OCI-LY7 (cell line): ENCODE measurements around the gene TTC7B. TPM values are rescaled to one million over a fixed set of nuclear protein-coding genes. Genes with fewer than 3 reads are reported as not detected.

Source experiments
- BruUV-seq: library from RNA; stranded (reverse); fragments of 400-500 nt; replicated peaks from 2 replicates; lab custom pipeline; 2021; lab: Mats Ljungman, UMichigan
- CTCF ChIA-PET: fragments of 300-600 bp; sonication (Branson Sonifier 250); formaldehyde crosslinking; loops from one replicate; lab custom pipeline; 2022; ENCODE audit warnings: antibody characterized with exemption; ENCODE audit not compliant: unreplicated experiment; lab: Charles Lee
- POLR2A ChIA-PET: fragments of 300-600 bp; sonication (Branson Sonifier 250); formaldehyde crosslinking; loops from one replicate; lab custom pipeline; 2022; ENCODE audit warnings: antibody characterized with exemption; lab: Charles Lee
- DNase-seq: peaks from one replicate; pipeline ENCODE4 v3.0.0-alpha.2; 2015; ENCODE audit warnings: low spot score
- H2AFZ ChIP-seq: fragments of 200-600 bp; sonication (generic), shearing (Covaris generic); 2 replicates; pipeline ENCODE4 v1.6.1; 2014; ENCODE audit warnings: mild to moderate bottlenecking, antibody characterized with exemption, low read length, moderate library complexity
- H3K27ac ChIP-seq: fragments of 200-600 bp; sonication (generic); 2 replicates; pipeline ENCODE4 v1.5.1; 2014; ENCODE audit warnings: mixed run types, low read depth, mild to moderate bottlenecking, moderate library complexity, low read length, inconsistent platforms; ENCODE audit not compliant: poor library complexity, severe bottlenecking
- H3K36me3 ChIP-seq: fragments of 200-600 bp; sonication (generic); 2 replicates; pipeline ENCODE4 v1.6.1; 2014; ENCODE audit warnings: mild to moderate bottlenecking, antibody characterized with exemption, low read length, moderate library complexity, mixed read lengths; ENCODE audit not compliant: insufficient read depth
- H3K4me1 ChIP-seq: fragments of 200-600 bp; sonication (generic); 2 replicates; pipeline ENCODE4 v1.5.1; 2014; ENCODE audit warnings: mild to moderate bottlenecking, low read length; ENCODE audit not compliant: insufficient read depth, poor library complexity, severe bottlenecking
- H3K4me2 ChIP-seq: fragments of 200-600 bp; sonication (generic); 2 replicates; pipeline ENCODE4 v1.6.1; 2014; ENCODE audit warnings: mild to moderate bottlenecking, low read length
- H3K4me3 ChIP-seq: fragments of 200-600 bp; sonication (generic); 2 replicates; pipeline ENCODE4 v1.5.1; 2014; ENCODE audit warnings: mild to moderate bottlenecking, low read depth, low read length; ENCODE audit not compliant: poor library complexity, severe bottlenecking
- H3K79me2 ChIP-seq: fragments of 200-600 bp; sonication (generic); 2 replicates; pipeline ENCODE4 v1.6.1; 2016; ENCODE audit warnings: low read depth, mild to moderate bottlenecking, low read length, moderate library complexity, mixed read lengths; ENCODE audit not compliant: insufficient read depth
- H3K9me2 ChIP-seq: fragments of 200-600 bp; sonication (generic); 2 replicates; pipeline ENCODE4 v1.6.1; 2016; ENCODE audit warnings: mild to moderate bottlenecking, low read length, mixed read lengths; ENCODE audit not compliant: insufficient read depth
- H3K9me3 ChIP-seq: fragments of 200-600 bp; sonication (generic); 2 replicates; pipeline ENCODE4 v1.6.1; 2014; ENCODE audit warnings: mild to moderate bottlenecking, mixed run types, low read length, mixed read lengths
- H4K20me1 ChIP-seq: fragments of 200-600 bp; sonication (generic); 2 replicates; pipeline ENCODE4 v1.6.1; 2014; ENCODE audit warnings: mild to moderate bottlenecking, antibody characterized with exemption, low read length, moderate library complexity, mixed read lengths; ENCODE audit not compliant: insufficient read depth
- CTCF ChIP-seq: fragments of 200-600 bp; sonication (generic); conservative IDR thresholded peaks from 2 replicates; pipeline ENCODE4 v1.5.1; 2014; ENCODE audit warnings: mild to moderate bottlenecking, antibody characterized with exemption, low read length, moderate library complexity, mixed read lengths
- EZH2phosphoT487 ChIP-seq: fragments of 200-600 bp; sonication (generic); IDR thresholded peaks from 2 replicates; pipeline ENCODE4 v1.6.1; 2018; ENCODE audit warnings: low read depth, borderline replicate concordance, mild to moderate bottlenecking, mixed run types, antibody characterized with exemption, low read length, moderate library complexity, mixed read lengths
- intact Hi-C: fragments of 100-400 bp; cut with micrococcal nuclease; formaldehyde crosslinking; loops from one replicate; pipeline ENCODE4 v1.10.0; 2022; ENCODE audit not compliant: unreplicated experiment
- total RNA-seq, 2 experiments: library from RNA; depleted of rRNA in 1 of 2; stranded (reverse); fragments of >200 nt in 1 of 2; shearing (Covaris generic) in 1 of 2; gene quantifications; 2 replicates each; pipeline ENCODE4 v1.2.3, GENCODE V29; 2014 to 2022

The TTC7B gene
- total RNA-seq, 2 experiments from 2014 or later = 0.19 to 0.51 TPM

GRCh38 chr14:90767899-90768298 is 48.3 kb downstream of the TTC7B start:
- Histone ChIP-seq H3K27ac (no peak overlapping the region), H3K36me3 (no peaks in the 10 kb centered on the region), H3K79me2 (no peaks in the 10 kb centered on the region), H3K4me3 (no peak overlapping the region), H3K9me2 (no peaks in the 10 kb centered on the region), H3K4me2 (no peak overlapping the region), H3K4me1 (no peaks in the 10 kb centered on the region), H4K20me1 (no peaks in the 10 kb centered on the region), H3K9me3 (peaks cover 6% of the 10 kb centered on the region; the same call in 1 of the 2 replicates), H2AFZ (no peak overlapping the region)
- ChIA-PET POLR2A (interaction anchor here (0.6 to 1.1 kb wide), 5 partner anchors 9 to 830 kb away, joined by 3 read pairs; no protein-coding TSS in a partner anchor), CTCF (no interaction called here)
- BruUV-seq = no TSS peak
- DNase-seq = no peak
- intact Hi-C loops = no loop called here
- TF ChIP-seq EZH2phosphoT487 (no peak), CTCF (no peak)

GRCh38 chr14:90760591-90761316 is 55.5 kb downstream of the TTC7B start:
- TF ChIP-seq CTCF (peak; percentile 79), EZH2phosphoT487 (no peak)
- Histone ChIP-seq H3K36me3 (no peaks in the 10 kb centered on the region), H3K4me2 (no peak overlapping the region), H3K27ac (no peak overlapping the region), H3K79me2 (no peaks in the 10 kb centered on the region), H3K9me2 (no peaks in the 10 kb centered on the region), H3K9me3 (peaks cover 11% of the 10 kb centered on the region; the same call in 1 of the 2 replicates), H4K20me1 (no peaks in the 10 kb centered on the region), H3K4me1 (peaks cover 19% of the 10 kb centered on the region), H3K4me3 (no peak overlapping the region), H2AFZ (no peak overlapping the region)
- intact Hi-C loops = no loop called here
- peak; percentile 15 for DNase-seq
- BruUV-seq = no TSS peak
- ChIA-PET POLR2A (interaction anchor here (1.2 kb wide), 1 partner anchor 361 kb away, joined by 3 read pairs; no protein-coding TSS in a partner anchor), CTCF (no interaction called here)

GRCh38 chr14:90760078-90760444 is 56.2 kb downstream of the TTC7B start:
- H3K4me3 ChIP-seq = no peak overlapping the region
- H3K27ac ChIP-seq = no peak overlapping the region
- intact Hi-C loops = no loop called here
- peaks cover 19% of the 10 kb centered on the region for H3K4me1 ChIP-seq
- BruUV-seq = no TSS peak
- H4K20me1 ChIP-seq = no peaks in the 10 kb centered on the region
- no peaks in the 10 kb centered on the region for H3K79me2 ChIP-seq
- H3K9me2 ChIP-seq = no peaks in the 10 kb centered on the region
- ChIA-PET POLR2A (interaction anchor here (1.2 to 2.1 kb wide), 2 partner anchors 9 to 360 kb away, joined by 3 to 6 read pairs; no protein-coding TSS in a partner anchor), CTCF (interaction anchor here (1.4 kb wide), 1 partner anchor 12 kb away, joined by 4 read pairs; no protein-coding TSS in a partner anchor)
- no peak overlapping the region for H3K4me2 ChIP-seq
- TF ChIP-seq CTCF (no peak), EZH2phosphoT487 (no peak)
- DNase-seq = no peak
- H3K36me3 ChIP-seq = no peaks in the 10 kb centered on the region
- H3K9me3 ChIP-seq = peaks cover 11% of the 10 kb centered on the region; the same call in 1 of the 2 replicates
- peak overlapping the region; percentile 95; the same call in 1 of the 2 replicates for H2AFZ ChIP-seq
